BJ (cell line): ENCODE measurements around the gene NFYA. TPM values are rescaled to one million over a fixed set of nuclear protein-coding genes. Genes with fewer than 3 reads are reported as not detected.

ENCODE experiments used
- CTCF ChIA-PET: fragments of 350-600 bp; formaldehyde crosslinking; extraction: SDS; loops from one replicate; lab custom pipeline; 2021; ENCODE audit warnings: antibody characterized with exemption, inconsistent platforms; lab: Yijun Ruan, JAX
- POLR2A ChIA-PET: fragments of 300-600 bp; sonication (Branson Sonifier 250); formaldehyde crosslinking; extraction: SDS; loops from one replicate; lab custom pipeline; 2021; ENCODE audit warnings: antibody characterized with exemption; lab: Charles Lee
- DNase-seq: peaks from one replicate; pipeline ENCODE4 v3.0.0-alpha.2; 2011; ENCODE audit warnings: low read depth
- H3K27me3 ChIP-seq: 2 replicates; pipeline ENCODE4 v1.6.0; 2011; ENCODE audit warnings: low read length; ENCODE audit not compliant: control insufficient read depth, insufficient read depth
- H3K36me3 ChIP-seq: 2 replicates; pipeline ENCODE4 v1.5.1; 2011; ENCODE audit warnings: low read length; ENCODE audit not compliant: control insufficient read depth, insufficient read depth
- H3K4me3 ChIP-seq: 2 replicates; pipeline ENCODE4 v1.5.1; 2011; ENCODE audit warnings: low read depth, mild to moderate bottlenecking, control low read depth, low read length
- polyA plus RNA-seq: library from polyadenylated mRNA; depleted of rRNA; stranded (reverse); fragments of >200 nt; gene quantifications from 2 replicates; pipeline ENCODE4 v1.2.3, GENCODE V29; 2011
- TF ChIP-seq, protein P1 (sequence below): IDR thresholded peaks from 2 replicates; pipeline ENCODE4 v1.5.1; 2011; ENCODE audit warnings: low read depth, mild to moderate bottlenecking, control low read depth, inconsistent platforms, low read length, moderate library complexity; ENCODE audit not compliant: insufficient read depth

Gene NFYA
- polyA plus RNA-seq, 1 experiment: 7.6 TPM

- no peaks in the 10 kb centered on the region for H3K27me3 ChIP-seq
- no peak for DNase-seq
- H3K36me3 ChIP-seq: peaks cover 1% of the 10 kb centered on the region; the same call in 1 of the 2 replicates
- TF ChIP-seq, protein P1, sequence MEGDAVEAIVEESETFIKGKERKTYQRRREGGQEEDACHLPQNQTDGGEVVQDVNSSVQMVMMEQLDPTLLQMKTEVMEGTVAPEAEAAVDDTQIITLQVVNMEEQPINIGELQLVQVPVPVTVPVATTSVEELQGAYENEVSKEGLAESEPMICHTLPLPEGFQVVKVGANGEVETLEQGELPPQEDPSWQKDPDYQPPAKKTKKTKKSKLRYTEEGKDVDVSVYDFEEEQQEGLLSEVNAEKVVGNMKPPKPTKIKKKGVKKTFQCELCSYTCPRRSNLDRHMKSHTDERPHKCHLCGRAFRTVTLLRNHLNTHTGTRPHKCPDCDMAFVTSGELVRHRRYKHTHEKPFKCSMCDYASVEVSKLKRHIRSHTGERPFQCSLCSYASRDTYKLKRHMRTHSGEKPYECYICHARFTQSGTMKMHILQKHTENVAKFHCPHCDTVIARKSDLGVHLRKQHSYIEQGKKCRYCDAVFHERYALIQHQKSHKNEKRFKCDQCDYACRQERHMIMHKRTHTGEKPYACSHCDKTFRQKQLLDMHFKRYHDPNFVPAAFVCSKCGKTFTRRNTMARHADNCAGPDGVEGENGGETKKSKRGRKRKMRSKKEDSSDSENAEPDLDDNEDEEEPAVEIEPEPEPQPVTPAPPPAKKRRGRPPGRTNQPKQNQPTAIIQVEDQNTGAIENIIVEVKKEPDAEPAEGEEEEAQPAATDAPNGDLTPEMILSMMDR: no peak
- H3K4me3 ChIP-seq: no peak overlapping the region
- ChIA-PET POLR2A (no interaction called here), CTCF (no interaction called here)
These were observed 7.9 kb upstream of the NFYA start for GRCh38 chr6:41064841-41065240.

- POLR2A ChIA-PET: interaction anchor here (0.6 kb wide), 1 partner anchor 229 kb away, joined by 4 read pairs; no protein-coding TSS in a partner anchor
- CTCF ChIA-PET: interaction anchor here (0.6 to 1.2 kb wide), 4 partner anchors 26 to 171 kb away, joined by 3 to 6 read pairs (median 4); partner anchors contain the start of gene UNC5CL
- DNase-seq: no peak
- Histone ChIP-seq H3K27me3 (no peaks in the 10 kb centered on the region), H3K4me3 (no peak overlapping the region), H3K36me3 (peaks cover 1% of the 10 kb centered on the region; the same call in 1 of the 2 replicates)
- TF ChIP-seq, protein P1: no peak
These were observed 7.2 kb upstream of the NFYA start for GRCh38 chr6:41065550-41066026.

GRCh38 chr6:41066867-41067304 is 5.9 kb upstream of the NFYA start:
- TF ChIP-seq, protein P1: peak; percentile 81
- ChIA-PET POLR2A (no interaction called here), CTCF (interaction anchor here (1.3 to 4.7 kb wide), 2 partner anchors 38 to 173 kb away, joined by 6 to 23 read pairs; no protein-coding TSS in a partner anchor)
- no peak for DNase-seq
- Histone ChIP-seq H3K27me3 (no peaks in the 10 kb centered on the region), H3K4me3 (no peak overlapping the region), H3K36me3 (no peaks in the 10 kb centered on the region; the same call in 1 of the 2 replicates)

- TF ChIP-seq, protein P1: no peak
- POLR2A ChIA-PET: no interaction called here
- Histone ChIP-seq H3K27me3 (no peaks in the 10 kb centered on the region), H3K36me3 (no peaks in the 10 kb centered on the region; the same call in 1 of the 2 replicates), H3K4me3 (peak overlapping the region; percentile 71)
- CTCF ChIA-PET: interaction anchor here (1.8 to 4.7 kb wide), 2 partner anchors 43 to 170 kb away, joined by 3 to 23 read pairs; no protein-coding TSS in a partner anchor
- DNase-seq: peak; percentile 29
These were observed 1.3 kb upstream of the NFYA start for GRCh38 chr6:41071501-41071922.

GRCh38 chr6:41071923-41072835 is 595 bp upstream of the NFYA start, which contains the start of gene OARD1:
Gene OARD1 (minus strand): TSS chr6:41072356. CDS start chr6:41071634, 722 bp downstream.
- Histone ChIP-seq H3K4me3 (peak within 1 kb of the TSS; percentile 92), H3K27me3 (no peaks in the 10 kb centered on the region), H3K36me3 (no peaks in the 10 kb centered on the region)
- CTCF ChIA-PET: no interaction called here
- DNase-seq: peak; percentile 98
- TF ChIP-seq, protein P1: no peak
- POLR2A ChIA-PET: interaction anchor here (0.6 kb wide), 1 partner anchor 74 kb away, joined by 5 read pairs; no protein-coding TSS in a partner anchor
